ENCODE data around the gene TMEM60. TPM values are rescaled to one million over a fixed set of nuclear protein-coding genes. Genes with fewer than 3 reads are reported as not detected.

The TMEM60 gene
- total RNA-seq, 1 donor from 2014 or later: 19.7 TPM

DNA sequence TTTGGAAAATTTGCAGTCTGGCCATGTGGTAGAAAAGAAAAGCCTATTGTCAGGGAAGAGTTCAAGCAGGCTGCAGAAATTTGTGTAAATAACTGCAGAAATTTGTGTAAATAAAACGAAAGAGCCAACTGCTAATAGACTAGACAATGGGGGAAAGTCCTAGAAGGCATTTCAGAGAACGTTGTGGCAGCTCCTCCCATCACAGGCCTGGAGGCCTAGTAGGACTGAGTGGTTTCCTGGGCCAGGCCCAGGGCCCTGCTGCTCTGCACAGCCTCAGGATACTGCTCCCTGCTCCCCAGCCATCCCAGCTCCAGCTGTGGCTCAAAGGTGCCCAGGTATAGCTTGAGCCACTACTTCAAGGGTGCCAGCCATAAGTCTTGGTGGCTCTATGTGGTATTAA is 51.1 kb downstream of the TMEM60 start:
- H3K4me3 Mint-ChIP-seq (ENCODE audit: unreplicated experiment): no peak overlapping the region
- no peaks in the 10 kb centered on the region for H3K27me3 Mint-ChIP-seq (ENCODE audit: unreplicated experiment)
- H3K27ac Mint-ChIP-seq (ENCODE audit: unreplicated experiment): no peak overlapping the region
- H3K9me3 Mint-ChIP-seq (ENCODE audit: unreplicated experiment): no peaks in the 10 kb centered on the region
- DNase-seq (ENCODE audit: extremely low spot score, unreplicated experiment): no peak
- peaks cover 3% of the 10 kb centered on the region for H3K4me1 Mint-ChIP-seq (ENCODE audit: unreplicated experiment)
- H3K36me3 Mint-ChIP-seq (ENCODE audit: unreplicated experiment): peaks cover 25% of the 10 kb centered on the region
- TF ChIP-seq, protein P1, sequence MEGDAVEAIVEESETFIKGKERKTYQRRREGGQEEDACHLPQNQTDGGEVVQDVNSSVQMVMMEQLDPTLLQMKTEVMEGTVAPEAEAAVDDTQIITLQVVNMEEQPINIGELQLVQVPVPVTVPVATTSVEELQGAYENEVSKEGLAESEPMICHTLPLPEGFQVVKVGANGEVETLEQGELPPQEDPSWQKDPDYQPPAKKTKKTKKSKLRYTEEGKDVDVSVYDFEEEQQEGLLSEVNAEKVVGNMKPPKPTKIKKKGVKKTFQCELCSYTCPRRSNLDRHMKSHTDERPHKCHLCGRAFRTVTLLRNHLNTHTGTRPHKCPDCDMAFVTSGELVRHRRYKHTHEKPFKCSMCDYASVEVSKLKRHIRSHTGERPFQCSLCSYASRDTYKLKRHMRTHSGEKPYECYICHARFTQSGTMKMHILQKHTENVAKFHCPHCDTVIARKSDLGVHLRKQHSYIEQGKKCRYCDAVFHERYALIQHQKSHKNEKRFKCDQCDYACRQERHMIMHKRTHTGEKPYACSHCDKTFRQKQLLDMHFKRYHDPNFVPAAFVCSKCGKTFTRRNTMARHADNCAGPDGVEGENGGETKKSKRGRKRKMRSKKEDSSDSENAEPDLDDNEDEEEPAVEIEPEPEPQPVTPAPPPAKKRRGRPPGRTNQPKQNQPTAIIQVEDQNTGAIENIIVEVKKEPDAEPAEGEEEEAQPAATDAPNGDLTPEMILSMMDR (IDR thresholded peaks at IDR 0.05): no peak

DNA sequence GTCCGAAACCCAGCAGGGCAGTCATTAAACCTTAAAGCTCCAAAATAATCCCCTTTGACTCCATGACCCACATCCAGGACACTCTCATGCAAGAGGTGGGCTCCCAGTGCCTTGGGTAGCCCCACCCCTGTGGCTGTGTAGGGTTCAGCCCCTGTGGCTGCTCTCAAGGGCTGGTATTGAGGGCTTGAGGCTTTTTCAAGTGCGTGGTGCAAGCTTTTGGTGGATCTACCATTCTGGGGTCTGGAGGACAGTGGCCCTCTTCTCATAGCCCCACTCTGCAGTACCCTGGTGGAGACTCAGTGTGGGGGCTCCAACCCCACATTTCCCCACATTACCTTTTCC is 51.4 kb downstream of the TMEM60 start:
- TF ChIP-seq, protein P1 (IDR thresholded peaks at IDR 0.05): no peak
- peaks cover 27% of the 10 kb centered on the region for H3K36me3 Mint-ChIP-seq (ENCODE audit: unreplicated experiment)
- H3K4me3 Mint-ChIP-seq (ENCODE audit: unreplicated experiment): no peak overlapping the region

DNA sequence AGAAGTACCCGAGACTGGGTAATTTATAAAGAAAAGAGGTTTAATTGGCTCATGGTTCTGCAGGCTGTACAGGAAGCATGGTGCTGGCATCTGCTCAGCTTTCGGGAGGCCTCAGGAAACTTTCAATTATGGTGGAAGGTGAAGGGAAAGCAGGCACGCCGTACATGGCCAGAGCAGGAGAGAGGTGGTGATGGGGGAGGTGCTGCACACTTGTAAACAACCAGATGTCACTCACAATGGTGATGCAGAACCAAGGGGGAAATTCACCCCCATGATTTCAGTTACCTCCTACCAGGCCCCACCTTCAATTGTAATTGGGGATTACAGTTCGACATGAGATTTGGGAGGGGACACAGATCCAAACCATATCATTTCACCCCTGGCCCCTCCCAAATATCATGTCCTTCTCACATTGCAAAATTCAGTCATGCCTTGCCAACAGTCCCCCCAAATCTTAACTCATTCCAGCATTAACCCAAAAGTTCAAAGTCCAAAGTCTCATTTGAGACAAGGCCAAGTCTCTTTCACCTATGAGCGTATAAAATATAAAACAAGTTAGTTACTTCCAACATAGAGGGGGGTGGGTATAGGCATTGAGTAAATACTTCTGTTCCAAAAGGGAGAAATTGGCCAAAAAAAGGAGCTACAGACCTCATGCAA is 51.9 kb downstream of the TMEM60 start:
- Mint-ChIP-seq H3K36me3 (ENCODE audit: unreplicated experiment) (peaks cover 27% of the 10 kb centered on the region), H3K27ac (ENCODE audit: unreplicated experiment) (no peak overlapping the region), H3K4me1 (ENCODE audit: unreplicated experiment) (peaks cover 3% of the 10 kb centered on the region), H3K27me3 (ENCODE audit: unreplicated experiment) (no peaks in the 10 kb centered on the region), H3K9me3 (ENCODE audit: unreplicated experiment) (no peaks in the 10 kb centered on the region), H3K4me3 (ENCODE audit: unreplicated experiment) (no peak overlapping the region)
- no peak for DNase-seq (ENCODE audit: extremely low spot score, unreplicated experiment)
- TF ChIP-seq, protein P1 (IDR thresholded peaks at IDR 0.05): no peak

More for the DNA sequence above, 51.4 kb downstream of the TMEM60 start:
- no peak overlapping the region for H3K27ac Mint-ChIP-seq (ENCODE audit: unreplicated experiment)
- H3K27me3 Mint-ChIP-seq (ENCODE audit: unreplicated experiment): no peaks in the 10 kb centered on the region
- no peak for DNase-seq (ENCODE audit: extremely low spot score, unreplicated experiment)
- H3K4me1 Mint-ChIP-seq (ENCODE audit: unreplicated experiment): peaks cover 3% of the 10 kb centered on the region
- no peaks in the 10 kb centered on the region for H3K9me3 Mint-ChIP-seq (ENCODE audit: unreplicated experiment)

DNA sequence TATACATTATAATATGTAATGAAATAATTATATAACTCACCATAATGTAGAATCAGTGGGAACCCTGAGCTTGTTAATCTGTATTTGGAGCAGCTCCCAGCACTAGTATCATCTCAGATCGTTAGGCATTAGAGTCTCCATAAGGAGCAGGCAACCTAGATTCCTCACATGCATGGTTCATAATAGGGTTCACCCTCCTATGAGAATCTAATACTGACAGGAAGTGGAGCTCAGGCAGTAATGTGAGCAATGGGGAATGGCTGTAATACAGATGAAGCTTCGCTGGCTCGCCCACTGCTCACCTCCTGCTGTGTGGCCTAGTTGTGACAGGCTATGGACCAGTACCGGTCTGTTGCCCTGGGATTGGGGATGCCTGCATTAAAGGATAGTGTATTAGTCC is 52.5 kb downstream of the TMEM60 start:
- H3K27me3 Mint-ChIP-seq (ENCODE audit: unreplicated experiment): no peaks in the 10 kb centered on the region
- H3K4me1 Mint-ChIP-seq (ENCODE audit: unreplicated experiment): peaks cover 3% of the 10 kb centered on the region
- no peak for DNase-seq (ENCODE audit: extremely low spot score, unreplicated experiment)
- TF ChIP-seq, protein P1 (IDR thresholded peaks at IDR 0.05): no peak
- H3K36me3 Mint-ChIP-seq (ENCODE audit: unreplicated experiment): peaks cover 24% of the 10 kb centered on the region
- H3K9me3 Mint-ChIP-seq (ENCODE audit: unreplicated experiment): no peaks in the 10 kb centered on the region
- H3K27ac Mint-ChIP-seq (ENCODE audit: unreplicated experiment): no peak overlapping the region
- no peak overlapping the region for H3K4me3 Mint-ChIP-seq (ENCODE audit: unreplicated experiment)

Other genes starting within 250 kb of the TMEM60 start
- 13.0 and 14.2 TPM in 2 replicates for gene RSBN1L, start 102.0 kb downstream of the TMEM60 start, total RNA-seq
- 29.3 and 30.4 TPM in 2 replicates for gene PHTF2, start 339 bp upstream of the TMEM60 start, total RNA-seq

Data from osteocyte (in vitro differentiated cells).